ENCODE results near the gene ST6GALNAC1. TPM values are rescaled to one million over a fixed set of nuclear protein-coding genes. Genes with fewer than 3 reads are reported as not detected.

ST6GALNAC1 gene
- total and polyA plus RNA-seq, 12 donors, result 0.25 to 0.88 (median 0.47) TPM; not detected in 7

DNA sequence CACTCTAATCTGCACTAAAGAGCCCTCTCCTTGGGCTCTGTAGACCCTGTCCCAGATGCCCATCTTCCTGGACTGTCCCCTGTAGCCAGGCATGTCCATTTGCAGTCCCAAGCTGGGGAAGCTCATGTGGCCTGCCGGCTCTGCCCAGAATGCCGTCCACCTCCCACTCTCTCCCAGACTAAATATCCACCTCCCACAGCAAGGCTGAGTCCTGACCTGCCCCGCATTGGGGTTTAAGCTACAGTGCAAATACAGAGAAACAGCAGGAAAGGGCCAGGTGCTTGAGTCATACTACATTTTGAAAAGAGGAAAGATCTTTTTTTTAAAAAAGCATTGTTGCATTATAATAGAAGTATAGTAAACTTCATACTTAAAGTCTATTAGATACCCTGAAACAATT, 60.9 kb downstream of the ST6GALNAC1 start:
- intact Hi-C loops (cut with DNase I), result loop anchor here in 1 of 2 donors (10.0 kb wide), 1 partner anchor 58 kb away; no protein-coding TSS in a partner anchor
- H3K4me1 ChIP-seq (replicated peaks in 1 of 2), result peaks cover 0 to 13% of the 10 kb centered on the region in 2 donors
- no peak overlapping the region for H3K4me3 ChIP-seq
- no peaks in the 10 kb centered on the region for H3K27me3 ChIP-seq
- no peak for DNase-seq
- H3K9me3 ChIP-seq (replicated peaks in 1 of 3), result no peaks in the 10 kb centered on the region
- H3K27ac ChIP-seq, result no peak overlapping the region
- WGBS, 4 donors, result 29 to 61% (median 46%) methylated on average over 3 of the region's 3 CpGs
- H3K36me3 ChIP-seq (replicated peaks in 1 of 2), result no peaks in the 10 kb centered on the region
- TF ChIP-seq, protein P1, sequence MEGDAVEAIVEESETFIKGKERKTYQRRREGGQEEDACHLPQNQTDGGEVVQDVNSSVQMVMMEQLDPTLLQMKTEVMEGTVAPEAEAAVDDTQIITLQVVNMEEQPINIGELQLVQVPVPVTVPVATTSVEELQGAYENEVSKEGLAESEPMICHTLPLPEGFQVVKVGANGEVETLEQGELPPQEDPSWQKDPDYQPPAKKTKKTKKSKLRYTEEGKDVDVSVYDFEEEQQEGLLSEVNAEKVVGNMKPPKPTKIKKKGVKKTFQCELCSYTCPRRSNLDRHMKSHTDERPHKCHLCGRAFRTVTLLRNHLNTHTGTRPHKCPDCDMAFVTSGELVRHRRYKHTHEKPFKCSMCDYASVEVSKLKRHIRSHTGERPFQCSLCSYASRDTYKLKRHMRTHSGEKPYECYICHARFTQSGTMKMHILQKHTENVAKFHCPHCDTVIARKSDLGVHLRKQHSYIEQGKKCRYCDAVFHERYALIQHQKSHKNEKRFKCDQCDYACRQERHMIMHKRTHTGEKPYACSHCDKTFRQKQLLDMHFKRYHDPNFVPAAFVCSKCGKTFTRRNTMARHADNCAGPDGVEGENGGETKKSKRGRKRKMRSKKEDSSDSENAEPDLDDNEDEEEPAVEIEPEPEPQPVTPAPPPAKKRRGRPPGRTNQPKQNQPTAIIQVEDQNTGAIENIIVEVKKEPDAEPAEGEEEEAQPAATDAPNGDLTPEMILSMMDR (IDR thresholded peaks at IDR 0.05), result no peak
- no peak for TF ChIP-seq POLR2A (IDR thresholded peaks at IDR 0.05)

DNA sequence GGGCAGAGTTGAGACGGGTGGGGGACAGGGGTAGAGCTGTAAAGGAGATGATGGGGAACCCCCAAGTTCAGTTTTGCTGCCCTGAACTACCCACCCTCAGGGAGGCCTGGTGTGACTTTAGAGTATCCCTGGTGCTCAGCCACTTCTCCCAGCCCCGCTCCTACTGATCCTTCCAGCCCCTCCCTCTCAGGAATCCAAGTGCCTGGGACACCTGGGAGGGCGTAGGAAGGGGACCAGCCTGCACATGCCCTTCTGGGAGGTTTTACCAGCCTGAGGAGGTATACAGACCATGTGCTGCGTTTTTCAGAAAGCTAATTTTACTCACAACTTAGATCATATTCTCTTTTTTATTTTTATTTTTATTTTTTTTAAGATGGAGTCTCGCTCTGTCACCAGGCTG, 62.0 kb downstream of the ST6GALNAC1 start:
- Histone ChIP-seq H3K4me1 (replicated peaks in 1 of 2) (peaks cover 0 to 13% of the 10 kb centered on the region in 2 donors), H3K4me3 (no peak overlapping the region), H3K27ac (no peak overlapping the region), H3K36me3 (replicated peaks in 1 of 2) (no peaks in the 10 kb centered on the region), H3K27me3 (no peaks in the 10 kb centered on the region), H3K9me3 (replicated peaks in 1 of 3) (no peaks in the 10 kb centered on the region)
- WGBS, 4 donors, result 87 to 93% (median 92%) methylated on average over 5 of the region's 5 CpGs
- no peak for DNase-seq
- TF ChIP-seq, protein P1 (IDR thresholded peaks at IDR 0.05), result no peak
- TF ChIP-seq POLR2A (IDR thresholded peaks at IDR 0.05), result no peak
- intact Hi-C loops (cut with DNase I), result loop anchor here in 1 of 2 donors (10.0 kb wide), 1 partner anchor 57 kb away; no protein-coding TSS in a partner anchor

DNA sequence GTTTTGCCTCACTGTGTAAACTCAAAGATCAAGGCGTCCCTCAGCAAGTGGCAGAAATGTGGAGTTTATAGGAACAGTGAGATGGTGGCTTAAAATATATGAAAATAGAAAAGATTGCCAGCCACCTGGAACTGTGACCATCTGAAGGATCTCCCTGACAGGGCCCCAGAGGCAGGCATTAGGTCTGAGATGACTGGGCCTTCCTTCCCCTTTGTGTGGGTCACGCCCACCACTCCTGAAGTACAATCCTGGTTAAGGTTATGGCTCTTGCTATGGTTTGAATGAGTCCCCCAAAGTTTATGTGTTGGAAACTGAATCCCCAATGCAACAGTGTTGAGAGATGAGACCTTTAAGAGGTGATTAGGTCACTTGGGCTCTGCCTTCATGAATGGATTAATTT, 64.3 kb downstream of the ST6GALNAC1 start:
- intact Hi-C loops (cut with DNase I), result no loop called here
- Histone ChIP-seq H3K36me3 (replicated peaks in 1 of 2) (no peaks in the 10 kb centered on the region), H3K27ac (no peak overlapping the region), H3K4me3 (no peak overlapping the region), H3K4me1 (replicated peaks in 1 of 2) (no peaks in the 10 kb centered on the region), H3K27me3 (no peaks in the 10 kb centered on the region), H3K9me3 (replicated peaks in 1 of 3) (no peaks in the 10 kb centered on the region)
- no peak for DNase-seq
- WGBS, 4 donors, result 84 to 91% (median 85%) methylated on average over 2 of the region's 2 CpGs
- TF ChIP-seq POLR2A (IDR thresholded peaks at IDR 0.05), result no peak
- TF ChIP-seq, protein P1 (IDR thresholded peaks at IDR 0.05), result no peak

DNA sequence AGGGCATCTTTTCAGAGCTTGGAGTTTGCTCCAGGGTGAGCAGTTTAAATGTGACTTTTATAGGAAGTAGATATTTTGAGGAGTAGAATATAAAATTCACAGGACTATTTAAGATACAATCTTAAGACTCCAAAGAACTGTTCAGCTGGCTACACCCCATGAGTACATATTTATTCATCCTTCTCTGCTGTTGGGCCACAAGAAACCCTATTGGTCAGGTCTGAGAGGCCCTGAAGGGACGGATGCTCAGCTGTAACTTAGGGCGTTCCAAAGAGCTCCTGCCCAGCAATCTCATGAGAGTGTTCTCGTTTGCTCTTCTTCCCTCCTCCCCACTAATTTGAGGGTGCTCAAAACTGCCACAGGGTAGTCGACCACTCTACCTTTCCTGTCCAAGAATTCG, 65.2 kb downstream of the ST6GALNAC1 start:
- H3K27ac ChIP-seq, result no peak overlapping the region
- no peaks in the 10 kb centered on the region for H3K9me3 ChIP-seq (replicated peaks in 1 of 3)
- no peaks in the 10 kb centered on the region for H3K27me3 ChIP-seq
- WGBS, 4 donors, result 75 to 89% (median 87%) methylated on average over 5 of the region's 5 CpGs
- H3K4me1 ChIP-seq (replicated peaks in 1 of 2), result no peaks in the 10 kb centered on the region
- no peaks in the 10 kb centered on the region for H3K36me3 ChIP-seq (replicated peaks in 1 of 2)
- DNase-seq, result no peak
- TF ChIP-seq POLR2A (IDR thresholded peaks at IDR 0.05), result no peak
- TF ChIP-seq, protein P1 (IDR thresholded peaks at IDR 0.05), result no peak
- intact Hi-C loops (cut with DNase I), result no loop called here
- no peak overlapping the region for H3K4me3 ChIP-seq

Data from adrenal gland (tissue), 12 donors.